ENCODE measurements around the gene SNX7. TPM values are rescaled to one million over a fixed set of nuclear protein-coding genes. Genes with fewer than 3 reads are reported as not detected.

Gene SNX7
- total and polyA plus RNA-seq, 2 experiments from 2014 or later, result 30.0 to 76.1 TPM

DNA sequence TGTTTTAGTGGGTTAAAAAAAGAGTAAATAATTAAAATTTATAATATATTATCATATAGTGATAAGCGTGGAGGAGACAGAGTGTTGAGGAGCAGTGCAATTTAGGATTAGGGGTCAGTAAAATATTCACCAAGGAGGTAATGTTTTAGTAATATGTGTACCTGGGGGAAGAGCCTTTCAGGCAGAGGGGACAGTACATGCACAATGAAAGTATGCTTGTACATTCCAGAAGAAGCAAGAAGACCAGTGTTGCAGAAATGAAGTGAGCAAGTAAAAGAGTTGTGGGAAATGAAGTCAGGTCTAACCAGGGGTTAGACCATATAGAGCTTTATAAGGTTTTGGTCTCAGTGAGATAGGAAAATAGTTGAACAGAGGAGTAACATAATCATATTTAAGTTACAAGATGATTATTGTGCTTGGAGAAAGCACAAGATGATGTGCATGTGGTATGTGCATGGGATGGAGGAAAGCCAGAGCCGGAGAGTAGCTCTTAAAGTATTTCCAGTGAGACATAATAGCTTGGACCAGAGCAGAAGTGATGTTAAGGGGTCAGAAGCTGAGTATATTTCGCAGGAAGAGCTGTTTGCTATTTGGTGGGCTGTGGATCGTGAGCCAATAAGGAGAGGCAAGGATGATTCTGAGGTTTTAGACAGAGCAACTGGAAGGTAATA lies 44.8 kb downstream of the SNX7 start:
- TF ChIP-seq, protein P1, sequence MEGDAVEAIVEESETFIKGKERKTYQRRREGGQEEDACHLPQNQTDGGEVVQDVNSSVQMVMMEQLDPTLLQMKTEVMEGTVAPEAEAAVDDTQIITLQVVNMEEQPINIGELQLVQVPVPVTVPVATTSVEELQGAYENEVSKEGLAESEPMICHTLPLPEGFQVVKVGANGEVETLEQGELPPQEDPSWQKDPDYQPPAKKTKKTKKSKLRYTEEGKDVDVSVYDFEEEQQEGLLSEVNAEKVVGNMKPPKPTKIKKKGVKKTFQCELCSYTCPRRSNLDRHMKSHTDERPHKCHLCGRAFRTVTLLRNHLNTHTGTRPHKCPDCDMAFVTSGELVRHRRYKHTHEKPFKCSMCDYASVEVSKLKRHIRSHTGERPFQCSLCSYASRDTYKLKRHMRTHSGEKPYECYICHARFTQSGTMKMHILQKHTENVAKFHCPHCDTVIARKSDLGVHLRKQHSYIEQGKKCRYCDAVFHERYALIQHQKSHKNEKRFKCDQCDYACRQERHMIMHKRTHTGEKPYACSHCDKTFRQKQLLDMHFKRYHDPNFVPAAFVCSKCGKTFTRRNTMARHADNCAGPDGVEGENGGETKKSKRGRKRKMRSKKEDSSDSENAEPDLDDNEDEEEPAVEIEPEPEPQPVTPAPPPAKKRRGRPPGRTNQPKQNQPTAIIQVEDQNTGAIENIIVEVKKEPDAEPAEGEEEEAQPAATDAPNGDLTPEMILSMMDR (IDR thresholded peaks at IDR 0.05; ENCODE audit: poor library complexity), result no peak
- TF ChIP-seq EZH2phosphoT487 (IDR thresholded peaks at IDR 0.05; ENCODE audit: low read depth, severe bottlenecking, unreplicated experiment) (no peak), EZH2 (IDR thresholded peaks at IDR 0.05; ENCODE audit: borderline replicate concordance) (no peak)
- H3K36me3 ChIP-seq (replicated peaks; ENCODE audit: insufficient read depth, low read depth), result no peaks in the 10 kb centered on the region
- H2AFZ ChIP-seq, result no peak overlapping the region
- 97% methylated on average over 4 of the region's 4 CpGs for WGBS (ENCODE audit: low lambda C conversion rate, missing lambda C conversion rate)
- DNase-seq (ENCODE audit: low spot score), result no peak
- no peaks in the 10 kb centered on the region for H3K9me2 ChIP-seq (replicated peaks; ENCODE audit: insufficient read depth)
- no peaks in the 10 kb centered on the region for H3K4me1 ChIP-seq (ENCODE audit: insufficient read depth)
- no peaks in the 10 kb centered on the region for H3K79me2 ChIP-seq
- H3K9me3 ChIP-seq (ENCODE audit: low read depth), result no peaks in the 10 kb centered on the region
- no peaks in the 10 kb centered on the region for H4K20me1 ChIP-seq (ENCODE audit: insufficient read depth, poor library complexity, severe bottlenecking)
- no peak overlapping the region for H3K27ac ChIP-seq
- no peak overlapping the region for H3K4me3 ChIP-seq
- H3K27me3 ChIP-seq, result no peaks in the 10 kb centered on the region
- H3K4me2 ChIP-seq, result no peak overlapping the region

DNA sequence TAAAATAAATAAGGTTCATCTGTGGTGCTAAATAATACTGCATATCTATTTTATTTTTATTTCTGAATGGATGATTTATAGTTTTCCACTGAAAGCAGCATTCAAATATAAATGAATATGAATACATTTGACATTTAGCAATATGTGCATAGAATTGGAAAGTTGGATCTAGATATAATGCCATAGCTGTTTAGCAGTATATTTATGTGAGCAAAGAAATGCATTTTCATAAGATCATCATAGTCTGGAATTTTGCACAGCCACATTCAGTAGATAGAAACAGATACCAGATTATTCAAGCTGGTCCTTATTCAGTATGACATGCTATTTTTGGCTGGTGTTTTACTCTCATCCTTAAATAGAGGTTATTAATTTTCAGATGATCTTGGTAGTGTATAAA lies 46.0 kb downstream of the SNX7 start:
- H3K4me3 ChIP-seq, result no peak overlapping the region
- H3K4me1 ChIP-seq (ENCODE audit: insufficient read depth), result no peaks in the 10 kb centered on the region
- TF ChIP-seq, protein P1 (IDR thresholded peaks at IDR 0.05; ENCODE audit: poor library complexity), result no peak
- no peak for TF ChIP-seq EZH2 (IDR thresholded peaks at IDR 0.05; ENCODE audit: borderline replicate concordance)
- H3K36me3 ChIP-seq (replicated peaks; ENCODE audit: insufficient read depth, low read depth), result no peaks in the 10 kb centered on the region
- no peak overlapping the region for H3K4me2 ChIP-seq
- H3K27me3 ChIP-seq, result no peaks in the 10 kb centered on the region
- no peak overlapping the region for H3K27ac ChIP-seq
- H3K9me3 ChIP-seq (ENCODE audit: low read depth), result no peaks in the 10 kb centered on the region
- no peak overlapping the region for H2AFZ ChIP-seq
- no peaks in the 10 kb centered on the region for H4K20me1 ChIP-seq (ENCODE audit: insufficient read depth, poor library complexity, severe bottlenecking)
- no peaks in the 10 kb centered on the region for H3K9me2 ChIP-seq (replicated peaks; ENCODE audit: insufficient read depth)
- DNase-seq (ENCODE audit: low spot score), result no peak
- no peaks in the 10 kb centered on the region for H3K79me2 ChIP-seq

DNA sequence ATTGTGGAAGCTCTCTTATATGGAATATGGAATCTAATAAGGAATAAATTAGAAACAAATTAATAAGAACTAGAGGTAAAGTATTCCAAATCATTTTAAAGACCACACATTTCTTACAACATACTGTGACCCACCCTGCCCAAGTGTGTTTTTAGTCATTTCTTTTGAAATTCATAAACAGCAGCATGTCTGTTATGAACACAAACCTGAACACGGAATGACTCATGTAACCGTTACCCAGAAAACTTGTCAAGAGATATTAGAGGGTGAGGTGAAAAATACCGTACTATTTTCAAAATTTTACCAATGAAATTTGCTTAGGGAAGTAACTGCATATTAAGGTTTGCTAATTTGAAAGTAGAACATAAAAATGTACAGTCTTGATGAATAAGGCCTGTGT lies 48.4 kb downstream of the SNX7 start:
- Histone ChIP-seq H3K4me3 (no peak overlapping the region), H4K20me1 (ENCODE audit: insufficient read depth, poor library complexity, severe bottlenecking) (no peaks in the 10 kb centered on the region), H3K27ac (no peak overlapping the region), H3K27me3 (no peaks in the 10 kb centered on the region), H2AFZ (no peak overlapping the region), H3K9me3 (ENCODE audit: low read depth) (no peaks in the 10 kb centered on the region), H3K9me2 (replicated peaks; ENCODE audit: insufficient read depth) (no peaks in the 10 kb centered on the region), H3K4me2 (no peak overlapping the region), H3K79me2 (no peaks in the 10 kb centered on the region), H3K4me1 (ENCODE audit: insufficient read depth) (no peaks in the 10 kb centered on the region), H3K36me3 (replicated peaks; ENCODE audit: insufficient read depth, low read depth) (no peaks in the 10 kb centered on the region)
- TF ChIP-seq EZH2 (IDR thresholded peaks at IDR 0.05; ENCODE audit: borderline replicate concordance) (no peak), EZH2phosphoT487 (IDR thresholded peaks at IDR 0.05; ENCODE audit: low read depth, severe bottlenecking, unreplicated experiment) (no peak)
- TF ChIP-seq, protein P1 (IDR thresholded peaks at IDR 0.05; ENCODE audit: poor library complexity), result no peak
- 92% methylated on average over 3 of the region's 3 CpGs for WGBS (ENCODE audit: low lambda C conversion rate, missing lambda C conversion rate)
- no peak for DNase-seq (ENCODE audit: low spot score)

DNA sequence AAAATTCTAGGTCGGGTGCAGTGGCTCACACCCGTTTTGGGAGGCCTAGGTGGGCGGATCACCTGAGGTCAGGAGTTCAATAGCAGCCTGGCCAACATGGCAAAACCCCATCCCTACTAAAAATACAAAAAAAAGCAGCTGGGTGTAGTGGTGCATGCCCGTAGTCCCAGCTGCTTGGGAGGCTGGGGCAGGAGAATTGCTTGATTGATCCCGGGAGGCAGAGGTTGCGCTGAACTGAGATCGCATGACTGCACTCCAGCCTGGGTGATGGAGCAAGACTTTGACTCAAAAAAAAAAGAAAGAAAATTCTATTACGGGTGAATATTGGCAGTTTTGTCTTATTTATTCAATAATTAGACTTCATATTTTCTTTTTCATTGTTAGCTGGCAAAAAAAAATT lies 62.1 kb downstream of the SNX7 start:
- no peak for DNase-seq (ENCODE audit: low spot score)
- no peaks in the 10 kb centered on the region for H4K20me1 ChIP-seq (ENCODE audit: insufficient read depth, poor library complexity, severe bottlenecking)
- no peak overlapping the region for H3K27ac ChIP-seq
- no peaks in the 10 kb centered on the region for H3K9me2 ChIP-seq (replicated peaks; ENCODE audit: insufficient read depth)
- H3K4me2 ChIP-seq, result no peak overlapping the region
- no peak overlapping the region for H3K4me3 ChIP-seq
- TF ChIP-seq, protein P1 (IDR thresholded peaks at IDR 0.05; ENCODE audit: poor library complexity), result no peak
- TF ChIP-seq EZH2phosphoT487 (IDR thresholded peaks at IDR 0.05; ENCODE audit: low read depth, severe bottlenecking, unreplicated experiment) (no peak), EZH2 (IDR thresholded peaks at IDR 0.05; ENCODE audit: borderline replicate concordance) (no peak)
- no peaks in the 10 kb centered on the region for H3K36me3 ChIP-seq (replicated peaks; ENCODE audit: insufficient read depth, low read depth)
- no peaks in the 10 kb centered on the region for H3K79me2 ChIP-seq
- H3K9me3 ChIP-seq (ENCODE audit: low read depth), result no peaks in the 10 kb centered on the region
- no peaks in the 10 kb centered on the region for H3K4me1 ChIP-seq (ENCODE audit: insufficient read depth)
- 83% methylated on average over 8 of the region's 8 CpGs for WGBS (ENCODE audit: low lambda C conversion rate, missing lambda C conversion rate)
- H3K27me3 ChIP-seq, result no peaks in the 10 kb centered on the region
- H2AFZ ChIP-seq, result no peak overlapping the region
